Left lung (tissue), 10 donors: ENCODE results near the gene EXOC2. TPM values are rescaled to one million over a fixed set of nuclear protein-coding genes. Genes with fewer than 3 reads are reported as not detected.
"Not testable (repeated sequence)": the region's sequence is repeated elsewhere in the genome, so short reads cannot be mapped to it uniquely, and the experiment has no call there.

ENCODE experiments used
- ATAC-seq: fragments of 200-7000 bp; cut with Tn5 transposase; one replicate; pipeline ENCODE4 v1.9.1; 2020; ENCODE audit warnings: moderate library complexity
- DNase-seq, 4 donors: peaks; one replicate each; pipeline ENCODE4 v3.0.0-alpha.2; 2013 to 2020
- H3K27ac ChIP-seq, 2 donors: fragments of 200-600 bp; sonication (generic) in 1 of 2; one replicate each; pipeline versions ENCODE4 v1.5.0 to v1.8.0; 2020 to 2021
- H3K27me3 ChIP-seq, 2 donors: fragments of 200-600 bp; sonication (generic) in 1 of 2; one replicate each; pipeline versions ENCODE4 v1.5.0 to v1.8.0; 2020 to 2021
- H3K36me3 ChIP-seq, 2 donors: fragments of 200-600 bp; sonication (generic) in 1 of 2; one replicate each; pipeline versions ENCODE4 v1.5.0 to v1.8.0; 2020 to 2021
- H3K4me1 ChIP-seq, 2 donors: fragments of 200-600 bp; one replicate each; pipeline ENCODE4 v1.8.0; 2021
- H3K4me3 ChIP-seq, 2 donors: fragments of 200-600 bp; sonication (generic) in 1 of 2; one replicate each; pipeline versions ENCODE4 v1.5.0 to v1.8.0; 2020 to 2021; ENCODE audit warnings: mild to moderate bottlenecking in 1 of 2
- H3K9me3 ChIP-seq, 2 donors: fragments of 200-600 bp; sonication (generic) in 1 of 2; one replicate each; pipeline versions ENCODE4 v1.5.0 to v1.8.0; 2020 to 2021
- intact Hi-C, 2 donors: fragments of 100-400 bp; cut with DNase I; formaldehyde crosslinking; loops; one replicate each; pipeline versions ENCODE4 v1.11.2 to v1.14.2; 2022
- polyA plus RNA-seq, 6 donors: library from polyadenylated mRNA; unstranded; fragments of 120-200 nt; gene quantifications; one replicate each; pipeline ENCODE4 v1.2.1, GENCODE V29; 2013; ENCODE audit not compliant: insufficient read length in 6 of 6
- total RNA-seq, 2 donors: library from RNA; stranded (reverse); fragmentation: NEBNext Ultra II Directional; extraction: Animal tissue kit (Norgen Biotek cat#: 25700); gene quantifications; one replicate each; pipeline ENCODE4 v1.2.1, GENCODE V29; 2021
- TF ChIP-seq, protein P1 (sequence below), 2 donors: fragments of 200-600 bp; sonication (generic) in 1 of 2; IDR thresholded peaks; one replicate each; pipeline versions ENCODE4 v1.5.0 to v1.8.0; 2021; ENCODE audit warnings: antibody characterized with exemption in 2 of 2
- donor health status: DM: no; HTN: yes; CAD: no.
- donor health status: DM: no; HTN: no; CAD: no.

Gene EXOC2
- total and polyA plus RNA-seq, 8 donors: 19.8 to 30.4 (median 28.4) TPM

- DNase-seq: no peak
- Histone ChIP-seq H3K4me3 (no peak overlapping the region), H3K27me3 (no peaks in the 10 kb centered on the region), H3K27ac (no peak overlapping the region), H3K9me3 (no peaks in the 10 kb centered on the region), H3K4me1 (peaks cover 0 to 10% of the 10 kb centered on the region in 2 donors), H3K36me3 (peaks cover 0 to 13% of the 10 kb centered on the region in 2 donors)
- ATAC-seq: peak; percentile 40
- intact Hi-C loops: no loop called here
- TF ChIP-seq, protein P1, sequence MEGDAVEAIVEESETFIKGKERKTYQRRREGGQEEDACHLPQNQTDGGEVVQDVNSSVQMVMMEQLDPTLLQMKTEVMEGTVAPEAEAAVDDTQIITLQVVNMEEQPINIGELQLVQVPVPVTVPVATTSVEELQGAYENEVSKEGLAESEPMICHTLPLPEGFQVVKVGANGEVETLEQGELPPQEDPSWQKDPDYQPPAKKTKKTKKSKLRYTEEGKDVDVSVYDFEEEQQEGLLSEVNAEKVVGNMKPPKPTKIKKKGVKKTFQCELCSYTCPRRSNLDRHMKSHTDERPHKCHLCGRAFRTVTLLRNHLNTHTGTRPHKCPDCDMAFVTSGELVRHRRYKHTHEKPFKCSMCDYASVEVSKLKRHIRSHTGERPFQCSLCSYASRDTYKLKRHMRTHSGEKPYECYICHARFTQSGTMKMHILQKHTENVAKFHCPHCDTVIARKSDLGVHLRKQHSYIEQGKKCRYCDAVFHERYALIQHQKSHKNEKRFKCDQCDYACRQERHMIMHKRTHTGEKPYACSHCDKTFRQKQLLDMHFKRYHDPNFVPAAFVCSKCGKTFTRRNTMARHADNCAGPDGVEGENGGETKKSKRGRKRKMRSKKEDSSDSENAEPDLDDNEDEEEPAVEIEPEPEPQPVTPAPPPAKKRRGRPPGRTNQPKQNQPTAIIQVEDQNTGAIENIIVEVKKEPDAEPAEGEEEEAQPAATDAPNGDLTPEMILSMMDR (IDR thresholded peaks at IDR 0.05): no peak
These were observed 82.1 kb downstream of the EXOC2 start for GRCh38 chr6:610882-611281.

GRCh38 chr6:609905-610304 is 83.0 kb downstream of the EXOC2 start:
- H3K9me3 ChIP-seq: no peaks in the 10 kb centered on the region
- ATAC-seq (no peak), DNase-seq (no peak)
- no peak overlapping the region for H3K4me3 ChIP-seq
- H3K36me3 ChIP-seq: peaks cover 0 to 13% of the 10 kb centered on the region in 2 donors
- peaks cover 0 to 10% of the 10 kb centered on the region in 2 donors for H3K4me1 ChIP-seq
- intact Hi-C loops: no loop called here
- no peaks in the 10 kb centered on the region for H3K27me3 ChIP-seq
- TF ChIP-seq, protein P1 (IDR thresholded peaks at IDR 0.05): no peak
- no peak overlapping the region for H3K27ac ChIP-seq

DNA sequence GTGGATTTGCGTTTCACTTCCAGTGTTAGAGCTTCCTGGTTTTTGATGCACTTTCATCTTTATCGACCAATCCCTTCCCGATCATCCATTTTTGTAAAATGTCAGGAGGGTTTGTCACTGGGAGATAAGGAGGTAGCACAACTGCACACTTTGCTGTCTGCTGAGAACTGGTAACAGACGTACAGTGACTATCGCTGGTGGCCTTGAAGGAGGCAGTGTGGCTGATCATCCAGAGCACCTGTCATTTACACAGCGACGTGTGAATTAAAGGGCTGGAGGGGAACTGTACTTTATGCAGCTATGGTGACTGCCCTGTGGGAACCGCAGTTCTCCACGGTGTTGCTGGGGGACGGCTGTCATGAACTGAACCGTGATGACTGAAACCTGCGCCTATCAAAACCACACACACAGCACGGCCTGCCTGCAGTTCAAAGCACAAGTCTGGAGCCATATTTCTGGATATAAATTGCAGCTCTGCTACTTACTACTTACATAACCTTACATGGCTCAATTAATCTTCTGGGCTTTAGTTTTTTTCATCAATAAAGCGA is 86.0 kb downstream of the EXOC2 start:
- no peak for ATAC-seq
- Histone ChIP-seq H3K4me1 (peaks cover 0 to 10% of the 10 kb centered on the region in 2 donors), H3K27ac (no peak overlapping the region), H3K36me3 (peaks cover 0 to 13% of the 10 kb centered on the region in 2 donors), H3K4me3 (no peak overlapping the region), H3K9me3 (no peaks in the 10 kb centered on the region), H3K27me3 (no peaks in the 10 kb centered on the region)
- no peak for DNase-seq
- intact Hi-C loops: no loop called here
- TF ChIP-seq, protein P1 (IDR thresholded peaks at IDR 0.05): no peak

- intact Hi-C loops, ATAC-seq, DNase-seq, H3K27ac ChIP-seq, H3K9me3 ChIP-seq, H3K4me1 ChIP-seq, H3K4me3 ChIP-seq, H3K27me3 ChIP-seq: not testable (repeated sequence)
- peaks cover 0 to 13% of the 10 kb centered on the region in 2 donors for H3K36me3 ChIP-seq
These were observed 87.0 kb downstream of the EXOC2 start for GRCh38 chr6:605895-606294.

DNA sequence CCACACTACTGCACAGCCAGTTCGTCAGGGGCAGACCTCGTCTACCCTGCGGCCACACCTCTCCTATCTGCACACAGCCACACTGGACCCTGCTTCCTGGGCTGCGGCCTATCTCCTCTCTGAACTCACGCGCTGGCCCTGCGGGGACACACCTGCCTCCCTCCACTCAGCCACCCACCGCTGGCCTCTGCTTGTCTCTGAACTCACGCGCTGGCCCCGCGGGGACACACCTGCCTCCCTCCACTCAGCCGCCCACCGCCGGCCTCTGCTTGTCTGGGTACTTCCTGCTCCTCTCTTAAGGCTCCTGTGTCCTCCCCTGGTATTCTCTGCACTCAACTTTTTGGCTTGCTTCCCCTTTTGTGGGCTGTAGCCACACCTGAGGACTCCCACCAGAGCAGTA is 88.4 kb downstream of the EXOC2 start:
- Histone ChIP-seq H3K4me3 (no peak overlapping the region), H3K9me3 (no peaks in the 10 kb centered on the region), H3K27me3 (no peaks in the 10 kb centered on the region), H3K4me1 (no peaks in the 10 kb centered on the region), H3K36me3 (peaks cover 0 to 13% of the 10 kb centered on the region in 2 donors), H3K27ac (no peak overlapping the region)
- DNase-seq: peak in 1 of 4 donors; percentile 77
- ATAC-seq: no peak
- intact Hi-C loops: no loop called here
- TF ChIP-seq, protein P1 (IDR thresholded peaks at IDR 0.05): no peak

DNA sequence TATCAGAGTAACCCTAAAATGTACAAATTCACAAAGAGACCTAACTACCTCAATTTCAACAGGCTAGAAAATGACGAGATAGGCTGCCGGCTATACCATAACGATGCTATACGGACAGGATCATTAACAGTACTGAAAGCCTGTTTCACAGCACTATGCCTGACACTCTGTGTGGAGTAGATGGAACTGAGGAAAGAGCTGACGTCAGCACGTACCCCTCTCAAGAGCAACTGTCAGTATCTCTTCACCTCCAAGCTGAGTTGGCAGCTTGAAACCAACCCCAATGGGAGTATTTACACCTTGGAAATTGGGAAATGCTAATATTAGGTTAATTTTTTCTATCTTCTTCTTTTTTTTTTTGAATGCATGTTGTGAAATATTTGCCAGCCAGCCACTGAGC is 89.7 kb downstream of the EXOC2 start:
- Histone ChIP-seq H3K27ac (no peak overlapping the region), H3K4me1 (no peaks in the 10 kb centered on the region), H3K4me3 (no peak overlapping the region), H3K27me3 (no peaks in the 10 kb centered on the region), H3K36me3 (peaks cover 0 to 16% of the 10 kb centered on the region in 2 donors), H3K9me3 (no peaks in the 10 kb centered on the region)
- intact Hi-C loops: no loop called here
- TF ChIP-seq, protein P1 (IDR thresholded peaks at IDR 0.05): no peak
- ATAC-seq (no peak), DNase-seq (no peak)
